CD14-positive monocyte (primary cell): ENCODE measurements around the gene ARHGAP18. TPM values are rescaled to one million over a fixed set of nuclear protein-coding genes. Genes with fewer than 3 reads are reported as not detected.

ENCODE experiments used
- DNase-seq, 3 donors: peaks; one replicate each; pipeline ENCODE4 v3.0.0-alpha.2; 2011 to 2022
- H2AFZ ChIP-seq: 2 replicates; pipeline ENCODE4 v1.6.0; 2012; ENCODE audit warnings: mild to moderate bottlenecking, low read depth, low read length, inconsistent platforms; ENCODE audit not compliant: insufficient read depth, poor library complexity, severe bottlenecking
- H3K27ac ChIP-seq, 2 donors: 1 replicate in 1 of 2; 2 replicates in 1 of 2; pipeline ENCODE4 v1.5.1; 2012 to 2013; ENCODE audit warnings: low read length in 2 of 2, control low read depth in 1 of 2, inconsistent platforms in 1 of 2, low read depth in 1 of 2, mild to moderate bottlenecking in 1 of 2
- H3K27me3 ChIP-seq, 2 donors: one replicate each; pipeline versions ENCODE4 v1.6.0 to v1.6.1; 2011 to 2013; ENCODE audit warnings: low read length in 2 of 2; ENCODE audit not compliant: control insufficient read depth in 2 of 2, insufficient read depth in 2 of 2
- H3K36me3 ChIP-seq, 2 donors: replicated peaks in 1 of 2; 1 replicate in 1 of 2; 2 replicates in 1 of 2; pipeline versions ENCODE4 v1.5.1 to v1.6.1; 2012 to 2013; ENCODE audit warnings: low read length in 2 of 2, control low read depth in 1 of 2, inconsistent platforms in 1 of 2, mild to moderate bottlenecking in 1 of 2; ENCODE audit not compliant: insufficient read depth in 2 of 2, control insufficient read depth in 1 of 2
- H3K4me1 ChIP-seq, 2 donors: 1 replicate in 1 of 2; 2 replicates in 1 of 2; pipeline versions ENCODE4 v1.5.1 to v1.6.1; 2012 to 2013; ENCODE audit warnings: low read length in 2 of 2, control low read depth in 1 of 2, inconsistent platforms in 1 of 2, mild to moderate bottlenecking in 1 of 2, moderate library complexity in 1 of 2; ENCODE audit not compliant: insufficient read depth in 2 of 2, control insufficient read depth in 1 of 2
- H3K4me2 ChIP-seq: replicated peaks from 2 replicates; pipeline ENCODE3; 2012; ENCODE audit warnings: low read length, moderate library complexity, mild to moderate bottlenecking; ENCODE audit not compliant: poor library complexity, severe bottlenecking; ENCODE audit errors: extremely low read depth
- H3K4me3 ChIP-seq, 3 experiments: fragments of 200-600 bp in 1 of 3; sonication (generic) in 1 of 3; replicated peaks in 1 of 3; 1 replicate in 2 of 3; 2 replicates in 1 of 3; pipeline ENCODE4 v1.5.1; 2011 to 2013; ENCODE audit warnings: low read length in 3 of 3, mild to moderate bottlenecking in 3 of 3, control low read depth in 2 of 3, low read depth in 2 of 3, inconsistent platforms in 1 of 3, moderate library complexity in 1 of 3
- H3K79me2 ChIP-seq: 2 replicates; pipeline ENCODE4 v1.6.0; 2012; ENCODE audit warnings: mild to moderate bottlenecking, control low read depth, inconsistent platforms, low read length, moderate library complexity; ENCODE audit not compliant: insufficient read depth
- H3K9ac ChIP-seq: 2 replicates; pipeline ENCODE4 v1.6.0; 2017; ENCODE audit warnings: low read length, mild to moderate bottlenecking; ENCODE audit not compliant: insufficient read depth, poor library complexity, severe bottlenecking
- H3K9me3 ChIP-seq, 2 donors: replicated peaks in 1 of 2; 1 replicate in 1 of 2; 2 replicates in 1 of 2; pipeline versions ENCODE4 v1.5.1 to v1.6.1; 2012 to 2013; ENCODE audit warnings: low read length in 2 of 2, control low read depth in 1 of 2; ENCODE audit not compliant: control insufficient read depth in 1 of 2, insufficient read depth in 1 of 2
- H4K20me1 ChIP-seq: 2 replicates; pipeline ENCODE4 v1.6.0; 2012; ENCODE audit warnings: mild to moderate bottlenecking, low read length, control low read depth, moderate library complexity; ENCODE audit not compliant: insufficient read depth
- H3K27ac Mint-ChIP-seq, 7 donors: one replicate each; pipeline ENCODE4 v1.8.0; 2020; ENCODE audit warnings: mild to moderate bottlenecking in 7 of 7, mixed read lengths in 7 of 7, moderate library complexity in 6 of 7, inconsistent platforms in 2 of 7
- H3K27me3 Mint-ChIP-seq, 3 donors: one replicate each; pipeline ENCODE4 v1.8.0; 2021 to 2022; ENCODE audit warnings: low read depth in 3 of 3, mild to moderate bottlenecking in 3 of 3, mixed read lengths in 3 of 3, moderate library complexity in 3 of 3, inconsistent platforms in 1 of 3
- H3K36me3 Mint-ChIP-seq, 2 donors: one replicate each; pipeline ENCODE4 v1.8.0; 2020; ENCODE audit warnings: mixed read lengths in 2 of 2, inconsistent platforms in 1 of 2, mild to moderate bottlenecking in 1 of 2
- H3K4me1 Mint-ChIP-seq: one replicate; pipeline ENCODE4 v1.8.0; 2020; ENCODE audit warnings: mild to moderate bottlenecking, mixed read lengths
- H3K4me3 Mint-ChIP-seq, 2 donors: one replicate each; pipeline ENCODE4 v1.8.0; 2020; ENCODE audit warnings: mild to moderate bottlenecking in 2 of 2, mixed read lengths in 2 of 2, moderate library complexity in 1 of 2
- H3K9me3 Mint-ChIP-seq, 7 donors: one replicate each; pipeline ENCODE4 v1.8.0; 2020 to 2022; ENCODE audit warnings: mixed read lengths in 7 of 7, mild to moderate bottlenecking in 6 of 7, moderate library complexity in 6 of 7, inconsistent platforms in 2 of 7
- CTCF ChIP-seq: fragments of 200-600 bp; IDR thresholded peaks from one replicate; pipeline ENCODE4 v1.8.0; 2022; ENCODE audit warnings: antibody characterized with exemption, mild to moderate bottlenecking
- WGBS: methylation state at CpG from one replicate; pipeline ENCODE4 v1.1.5; 2013; ENCODE audit warnings: missing lambda C conversion rate; ENCODE audit not compliant: insufficient coverage; 5-methylcytosine and 5-hydroxymethylcytosine counted together
- intact Hi-C, 2 donors: fragments of 100-400 bp; cut with micrococcal nuclease; formaldehyde crosslinking; loops; one replicate each; pipeline versions ENCODE4 v1.15.0 to v1.15.1; 2023
- polyA plus RNA-seq, 3 donors: library from polyadenylated mRNA; depleted of rRNA in 1 of 3; unstranded in 2 of 3; stranded (reverse) in 1 of 3; fragments of 300-500 nt in 2 of 3; fragments of >200 nt in 1 of 3; fragmentation: Illumina TruSeq in 2 of 3; gene quantifications; 1 replicate in 2 of 3; 2 replicates in 1 of 3; pipeline ENCODE4 v1.2.3, GENCODE V29; 2012 to 2021

Gene ARHGAP18
- polyA plus RNA-seq, 3 donors = 3.7 to 5.6 (median 3.8) TPM

GRCh38 chr6:129599467-129599866 lies 110.5 kb downstream of the ARHGAP18 start:
- no peak overlapping the region for H2AFZ ChIP-seq
- no peak overlapping the region for H3K27ac ChIP-seq
- Mint-ChIP-seq H3K27me3 (peaks cover 0 to 2% (median 0%) of the 10 kb centered on the region in 3 donors), H3K4me3 (no peak overlapping the region), H3K27ac (no peak overlapping the region), H3K36me3 (peaks cover 17 to 19% of the 10 kb centered on the region in 2 donors), H3K9me3 (no peaks in the 10 kb centered on the region), H3K4me1 (no peaks in the 10 kb centered on the region)
- no peaks in the 10 kb centered on the region for H3K4me1 ChIP-seq
- no peak overlapping the region for H3K9ac ChIP-seq
- no peaks in the 10 kb centered on the region for H3K79me2 ChIP-seq
- no peaks in the 10 kb centered on the region for H3K9me3 ChIP-seq
- H3K4me3 ChIP-seq = no peak overlapping the region
- WGBS = 100% methylated on average over 3 of the region's 5 CpGs
- no peak for TF ChIP-seq CTCF
- no peaks in the 10 kb centered on the region for H4K20me1 ChIP-seq
- no peaks in the 10 kb centered on the region for H3K27me3 ChIP-seq
- peaks cover 0 to 9% of the 10 kb centered on the region in 2 donors for H3K36me3 ChIP-seq
- no peak for DNase-seq
- no peak overlapping the region for H3K4me2 ChIP-seq
- intact Hi-C loops = loop anchor here (5.0 to 10.0 kb wide), 2 partner anchors 335 to 423 kb away; no protein-coding TSS in a partner anchor

GRCh38 chr6:129598244-129599187 lies 111.5 kb downstream of the ARHGAP18 start:
- H3K27me3 ChIP-seq = no peaks in the 10 kb centered on the region
- Mint-ChIP-seq H3K27me3 (peaks cover 0 to 2% (median 0%) of the 10 kb centered on the region in 3 donors), H3K27ac (no peak overlapping the region), H3K4me1 (no peaks in the 10 kb centered on the region), H3K4me3 (no peak overlapping the region), H3K36me3 (peaks cover 16 to 19% of the 10 kb centered on the region in 2 donors), H3K9me3 (no peaks in the 10 kb centered on the region)
- H3K4me1 ChIP-seq = no peaks in the 10 kb centered on the region
- no peak overlapping the region for H3K4me3 ChIP-seq
- no peaks in the 10 kb centered on the region for H3K9me3 ChIP-seq
- H4K20me1 ChIP-seq = no peaks in the 10 kb centered on the region
- no peak overlapping the region for H3K9ac ChIP-seq
- TF ChIP-seq CTCF = peak; percentile 80
- no peak overlapping the region for H3K4me2 ChIP-seq
- peaks cover 0 to 15% of the 10 kb centered on the region in 2 donors for H3K36me3 ChIP-seq
- no peak overlapping the region for H3K27ac ChIP-seq
- no peaks in the 10 kb centered on the region for H3K79me2 ChIP-seq
- no peak overlapping the region for H2AFZ ChIP-seq
- DNase-seq = peak; percentile 48 to 71 (median 60)
- no CpG with 5 or more reads among the region's 6 CpGs for WGBS
- intact Hi-C loops = loop anchor here (5.0 to 10.0 kb wide), 2 partner anchors 336 to 424 kb away; no protein-coding TSS in a partner anchor
